Liver (tissue), 3 donors: ENCODE results near the gene LMX1B.

Source experiments
- ATF3 ChIP-seq: IDR thresholded peaks from 2 replicates; pipeline ENCODE4 v1.6.1; 2016; ENCODE audit warnings: antibody characterized with exemption
- CTCF ChIP-seq: fragments of 150-350 bp; IDR thresholded peaks from 2 replicates; pipeline ENCODE4 v1.5.1; 2017; ENCODE audit warnings: improper control_type of control experiment, low read depth, low read length; ENCODE audit not compliant: missing input control
- FOXA1 ChIP-seq: IDR thresholded peaks from 2 replicates; pipeline ENCODE4 v1.6.1; 2016; ENCODE audit warnings: antibody characterized with exemption
- HNF4G ChIP-seq: IDR thresholded peaks from 2 replicates; pipeline ENCODE4 v1.6.1; 2016; ENCODE audit warnings: antibody characterized with exemption
- MAX ChIP-seq: IDR thresholded peaks from 2 replicates; pipeline ENCODE4 v1.6.1; 2016; ENCODE audit warnings: antibody characterized with exemption
- NR2F2 ChIP-seq: IDR thresholded peaks from 2 replicates; pipeline ENCODE4 v1.6.1; 2016; ENCODE audit warnings: antibody characterized with exemption
- RAD21 ChIP-seq, 2 donors: IDR thresholded peaks; 2 replicates each; pipeline ENCODE4 v1.6.1; 2016; ENCODE audit warnings: antibody characterized with exemption in 2 of 2, mild to moderate bottlenecking in 2 of 2
- REST ChIP-seq: IDR thresholded peaks from 2 replicates; pipeline ENCODE4 v1.6.1; 2016; ENCODE audit warnings: antibody characterized with exemption, mild to moderate bottlenecking
- RXRA ChIP-seq, 2 donors: IDR thresholded peaks; 2 replicates each; pipeline ENCODE4 v1.6.1; 2017 to 2018; ENCODE audit warnings: antibody characterized with exemption in 2 of 2, mild to moderate bottlenecking in 1 of 2
- TAF1 ChIP-seq: conservative IDR thresholded peaks from 2 replicates; pipeline ENCODE4 v1.6.1; 2016; ENCODE audit warnings: antibody characterized with exemption, mild to moderate bottlenecking
- donor health status: healthy.
- donor health status: healthy.

GRCh38 chr9:126586236-126586635 is 27.5 kb upstream of the LMX1B start:
- TF ChIP-seq CTCF (no peak), RAD21 (IDR thresholded peaks at IDR 0.05) (no peak), TAF1 (no peak), NR2F2 (no peak), RXRA (IDR thresholded peaks at IDR 0.05) (no peak), REST (no peak), ATF3 (no peak), MAX (no peak), HNF4G (no peak), FOXA1 (no peak)
